OCI-LY1 (cell line): ENCODE data around the gene MTMR2.

Experiments used
- H2AFZ ChIP-seq: fragments of 200-600 bp; sonication (generic), shearing (Covaris generic); 2 replicates; pipeline ENCODE4 v1.6.0; 2014; ENCODE audit warnings: antibody characterized with exemption, mild to moderate bottlenecking, low read length
- H3F3A ChIP-seq: fragments of 200-600 bp; sonication (generic), shearing (Covaris generic); 2 replicates; pipeline ENCODE4 v1.6.0; 2014; ENCODE audit warnings: mild to moderate bottlenecking, antibody characterized with exemption, low read length, moderate library complexity; ENCODE audit not compliant: insufficient read depth
- H3K27ac ChIP-seq: fragments of 200-600 bp; sonication (generic); 2 replicates; pipeline ENCODE4 v1.5.1; 2014; ENCODE audit warnings: low read length, mixed run types, mild to moderate bottlenecking, low read depth; ENCODE audit not compliant: poor library complexity, severe bottlenecking
- H3K27me3 ChIP-seq: fragments of 200-600 bp; sonication (generic); 2 replicates; pipeline ENCODE4 v1.6.0; 2014; ENCODE audit warnings: antibody characterized with exemption, mild to moderate bottlenecking, low read length, moderate library complexity; ENCODE audit not compliant: insufficient read depth
- H3K36me3 ChIP-seq: fragments of 200-600 bp; sonication (generic); 2 replicates; pipeline ENCODE4 v1.6.1; 2014; ENCODE audit warnings: mild to moderate bottlenecking, antibody characterized with exemption, low read length, moderate library complexity, mixed read lengths; ENCODE audit not compliant: insufficient read depth
- H3K4me1 ChIP-seq: fragments of 200-600 bp; sonication (generic); 2 replicates; pipeline ENCODE4 v1.5.1; 2014; ENCODE audit warnings: mild to moderate bottlenecking, low read length, moderate library complexity; ENCODE audit not compliant: insufficient read depth, severe bottlenecking
- H3K4me2 ChIP-seq: fragments of 200-600 bp; sonication (generic), shearing (Covaris generic); 2 replicates; pipeline ENCODE4 v1.6.1; 2014; ENCODE audit warnings: low read length
- H3K4me3 ChIP-seq: fragments of 200-600 bp; sonication (generic); 2 replicates; pipeline ENCODE4 v1.5.1; 2014; ENCODE audit warnings: low read length, low read depth, mild to moderate bottlenecking, mixed read lengths; ENCODE audit not compliant: poor library complexity, severe bottlenecking
- H3K79me2 ChIP-seq: fragments of 200-600 bp; shearing (Covaris generic); 2 replicates; pipeline ENCODE4 v1.6.1; 2016; ENCODE audit warnings: mixed run types, low read length, mixed read lengths; ENCODE audit not compliant: insufficient read depth
- H3K9ac ChIP-seq: fragments of 200-600 bp; sonication (generic), shearing (Covaris generic); 2 replicates; pipeline ENCODE4 v1.6.1; 2014; ENCODE audit warnings: mild to moderate bottlenecking, low read length, mixed read lengths
- H3K9me2 ChIP-seq: fragments of 200-600 bp; sonication (generic), shearing (Covaris generic); 2 replicates; pipeline ENCODE4 v1.6.1; 2014; ENCODE audit warnings: low read depth, mild to moderate bottlenecking, low read length, mixed read lengths
- H3K9me3 ChIP-seq: fragments of 200-600 bp; shearing (Covaris generic); 2 replicates; pipeline ENCODE4 v1.6.1; 2014; ENCODE audit warnings: low read length, mixed read lengths
- H4K20me1 ChIP-seq: fragments of 200-600 bp; sonication (generic), shearing (Covaris generic); 2 replicates; pipeline ENCODE4 v1.6.0; 2016; ENCODE audit warnings: mild to moderate bottlenecking, low read length; ENCODE audit not compliant: insufficient read depth
- CTCF ChIP-seq: fragments of 200-600 bp; sonication (generic), shearing (Covaris generic); IDR thresholded peaks from 2 replicates; pipeline ENCODE4 v1.5.1; 2017; ENCODE audit warnings: mild to moderate bottlenecking, antibody characterized with exemption, low read length, moderate library complexity, mixed read lengths
- EZH2 ChIP-seq: fragments of 200-600 bp; sonication (generic), shearing (Covaris generic); IDR thresholded peaks from 2 replicates; pipeline ENCODE4 v1.8.0; 2017; ENCODE audit warnings: borderline replicate concordance, mixed run types, mild to moderate bottlenecking, antibody characterized with exemption, low read length, moderate library complexity, mixed read lengths

Gene MTMR2

GRCh38 chr11:95910638-95911368, 13.1 kb downstream of the MTMR2 start:
- H4K20me1 ChIP-seq = no peaks in the 10 kb centered on the region
- H3F3A ChIP-seq = no peaks in the 10 kb centered on the region
- no peak overlapping the region for H3K4me3 ChIP-seq
- no peak overlapping the region for H3K27ac ChIP-seq
- no peaks in the 10 kb centered on the region for H3K9me3 ChIP-seq
- no peaks in the 10 kb centered on the region for H3K27me3 ChIP-seq
- no peak overlapping the region for H3K4me2 ChIP-seq
- H2AFZ ChIP-seq = no peak overlapping the region
- H3K9me2 ChIP-seq = no peaks in the 10 kb centered on the region
- no peak overlapping the region for H3K9ac ChIP-seq
- H3K4me1 ChIP-seq = no peaks in the 10 kb centered on the region
- no peaks in the 10 kb centered on the region for H3K36me3 ChIP-seq
- no peak for TF ChIP-seq CTCF
- TF ChIP-seq EZH2 = no peak
- no peaks in the 10 kb centered on the region for H3K79me2 ChIP-seq

GRCh38 chr11:95908826-95909225, 15.1 kb downstream of the MTMR2 start:
- no peak overlapping the region for H2AFZ ChIP-seq
- no peaks in the 10 kb centered on the region for H3F3A ChIP-seq
- no peaks in the 10 kb centered on the region for H3K36me3 ChIP-seq
- no peaks in the 10 kb centered on the region for H3K4me1 ChIP-seq
- no peaks in the 10 kb centered on the region for H3K9me2 ChIP-seq
- no peak overlapping the region for H3K4me3 ChIP-seq
- H3K79me2 ChIP-seq = no peaks in the 10 kb centered on the region
- no peak overlapping the region for H3K27ac ChIP-seq
- no peaks in the 10 kb centered on the region for H4K20me1 ChIP-seq
- H3K9ac ChIP-seq = no peak overlapping the region
- TF ChIP-seq EZH2 (no peak), CTCF (no peak)
- H3K4me2 ChIP-seq = no peak overlapping the region
- no peaks in the 10 kb centered on the region for H3K9me3 ChIP-seq
- H3K27me3 ChIP-seq = no peaks in the 10 kb centered on the region

- Histone ChIP-seq H3K9ac (no peak overlapping the region), H3K27ac (no peak overlapping the region), H2AFZ (no peak overlapping the region), H3F3A (no peaks in the 10 kb centered on the region), H3K4me2 (no peak overlapping the region), H3K36me3 (no peaks in the 10 kb centered on the region), H3K27me3 (no peaks in the 10 kb centered on the region), H3K4me1 (no peaks in the 10 kb centered on the region), H3K79me2 (no peaks in the 10 kb centered on the region), H3K9me2 (no peaks in the 10 kb centered on the region), H4K20me1 (no peaks in the 10 kb centered on the region), H3K4me3 (no peak overlapping the region), H3K9me3 (no peaks in the 10 kb centered on the region)
- TF ChIP-seq EZH2 = no peak
- no peak for TF ChIP-seq CTCF
These were observed 16.4 kb downstream of the MTMR2 start for GRCh38 chr11:95907476-95907875.
